ENCODE data around the gene BNIP5. TPM values are rescaled to one million over a fixed set of nuclear protein-coding genes. Genes with fewer than 3 reads are reported as not detected.

BNIP5 gene
- total RNA-seq, 1 experiment from 2014 or later, result not detected

- Mint-ChIP-seq H3K4me3 (no peak overlapping the region), H3K9me3 (no peaks in the 10 kb centered on the region), H3K27me3 (ENCODE audit: low read depth) (no peaks in the 10 kb centered on the region), H3K4me1 (peaks cover 6% of the 10 kb centered on the region), H3K36me3 (no peaks in the 10 kb centered on the region), H3K27ac (no peak overlapping the region)
- TF ChIP-seq ZNF138 (CRISPR knock-in tag; conservative IDR thresholded peaks at IDR 0.05) (no peak), ZNF281 (CRISPR knock-in tag; IDR thresholded peaks at IDR 0.05) (no peak), ZNF532 (CRISPR knock-in tag; IDR thresholded peaks at IDR 0.05; ENCODE audit: borderline replicate concordance) (no peak), CTCF (IDR thresholded peaks at IDR 0.05) (no peak), ELF4 (CRISPR knock-in tag; IDR thresholded peaks at IDR 0.05; ENCODE audit: low read depth) (no peak), PRRX2 (CRISPR knock-in tag; IDR thresholded peaks at IDR 0.05) (no peak), NFATC4 (CRISPR knock-in tag; IDR thresholded peaks at IDR 0.05) (no peak), MXD4 (CRISPR knock-in tag; IDR thresholded peaks at IDR 0.05; ENCODE audit: borderline replicate concordance) (no peak), MYBL2 (CRISPR knock-in tag; IDR thresholded peaks at IDR 0.05) (no peak), ZSCAN18 (CRISPR knock-in tag; IDR thresholded peaks at IDR 0.05) (no peak)
- ChIA-PET POLR2A (interaction anchor here (0.6 kb wide), 2 partner anchors 65 to 112 kb away, joined by 3 to 5 read pairs; no protein-coding TSS in a partner anchor), CTCF (interaction anchor here (0.5 to 2.6 kb wide), 4 partner anchors 8 to 66 kb away, joined by 3 to 9 read pairs (median 4); no protein-coding TSS in a partner anchor)
- no peak for DNase-seq (ENCODE audit: low spot score)
- ATAC-seq, result no peak
These were observed 31.7 kb upstream of the BNIP5 start for GRCh38 chr6:36368421-36368820.

- ATAC-seq (no peak), DNase-seq (ENCODE audit: low spot score) (no peak)
- ChIA-PET POLR2A (no interaction called here), CTCF (interaction anchor here (0.5 to 2.6 kb wide), 2 partner anchors 12 to 27 kb away, joined by 3 to 9 read pairs; no protein-coding TSS in a partner anchor)
- no peaks in the 10 kb centered on the region for H3K9me3 Mint-ChIP-seq
- H3K4me3 Mint-ChIP-seq, result no peak overlapping the region
- no peak overlapping the region for H3K27ac Mint-ChIP-seq
- H3K4me1 Mint-ChIP-seq, result peaks cover 2% of the 10 kb centered on the region
- H3K36me3 Mint-ChIP-seq, result no peaks in the 10 kb centered on the region
- H3K27me3 Mint-ChIP-seq (ENCODE audit: low read depth), result no peaks in the 10 kb centered on the region
- TF ChIP-seq NR1H2 (CRISPR knock-in tag; IDR thresholded peaks at IDR 0.05) (no peak), SOX15 (CRISPR knock-in tag; IDR thresholded peaks at IDR 0.05) (no peak)
These were observed 31.1 kb upstream of the BNIP5 start for GRCh38 chr6:36367743-36368142.
